GM08714 (cell line): ENCODE measurements around the gene CD93.

Experiments used
- H3K4me3 ChIP-seq: fragments of 200-500 bp; sonication (Bioruptor generic); 2 replicates; pipeline ENCODE4 v1.5.1; 2014; ENCODE audit warnings: mild to moderate bottlenecking, low read length, inconsistent platforms
- ZNF274 ChIP-seq: IDR thresholded peaks from 2 replicates; pipeline ENCODE4 v1.6.1; 2012; ENCODE audit warnings: mild to moderate bottlenecking, low read depth, low read length

Gene CD93, protein sequence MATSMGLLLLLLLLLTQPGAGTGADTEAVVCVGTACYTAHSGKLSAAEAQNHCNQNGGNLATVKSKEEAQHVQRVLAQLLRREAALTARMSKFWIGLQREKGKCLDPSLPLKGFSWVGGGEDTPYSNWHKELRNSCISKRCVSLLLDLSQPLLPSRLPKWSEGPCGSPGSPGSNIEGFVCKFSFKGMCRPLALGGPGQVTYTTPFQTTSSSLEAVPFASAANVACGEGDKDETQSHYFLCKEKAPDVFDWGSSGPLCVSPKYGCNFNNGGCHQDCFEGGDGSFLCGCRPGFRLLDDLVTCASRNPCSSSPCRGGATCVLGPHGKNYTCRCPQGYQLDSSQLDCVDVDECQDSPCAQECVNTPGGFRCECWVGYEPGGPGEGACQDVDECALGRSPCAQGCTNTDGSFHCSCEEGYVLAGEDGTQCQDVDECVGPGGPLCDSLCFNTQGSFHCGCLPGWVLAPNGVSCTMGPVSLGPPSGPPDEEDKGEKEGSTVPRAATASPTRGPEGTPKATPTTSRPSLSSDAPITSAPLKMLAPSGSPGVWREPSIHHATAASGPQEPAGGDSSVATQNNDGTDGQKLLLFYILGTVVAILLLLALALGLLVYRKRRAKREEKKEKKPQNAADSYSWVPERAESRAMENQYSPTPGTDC

DNA sequence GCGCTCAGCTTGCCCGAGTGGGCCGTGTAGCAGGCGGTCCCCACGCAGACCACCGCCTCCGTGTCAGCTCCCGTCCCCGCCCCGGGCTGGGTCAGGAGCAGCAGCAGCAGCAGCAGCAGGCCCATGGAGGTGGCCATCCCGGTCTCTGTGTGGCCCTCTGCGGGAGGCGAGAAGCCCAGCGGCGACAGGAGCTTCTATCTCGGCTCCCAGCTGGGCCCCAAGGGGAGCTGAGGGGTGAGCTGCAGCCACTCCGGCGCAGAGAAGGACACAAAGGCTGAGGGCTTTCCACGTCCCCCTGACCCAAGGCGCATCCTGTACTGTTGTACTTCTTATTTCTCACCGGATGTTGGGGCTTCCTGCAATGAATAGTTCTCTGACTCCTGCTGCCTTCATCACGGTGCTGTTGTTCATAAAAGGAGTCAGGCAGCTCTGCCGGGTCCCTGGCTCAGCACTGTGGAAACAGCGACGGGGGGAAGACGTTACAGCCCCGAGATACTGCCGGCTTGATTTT, at the start of gene CD93:
CD93 (minus strand) TSS at position 269 of the 511 bp plus-strand sequence; CDS start at position 137, 132 bp downstream.
- H3K4me3 ChIP-seq: no peak within 1 kb of the TSS
- TF ChIP-seq ZNF274: no peak

DNA sequence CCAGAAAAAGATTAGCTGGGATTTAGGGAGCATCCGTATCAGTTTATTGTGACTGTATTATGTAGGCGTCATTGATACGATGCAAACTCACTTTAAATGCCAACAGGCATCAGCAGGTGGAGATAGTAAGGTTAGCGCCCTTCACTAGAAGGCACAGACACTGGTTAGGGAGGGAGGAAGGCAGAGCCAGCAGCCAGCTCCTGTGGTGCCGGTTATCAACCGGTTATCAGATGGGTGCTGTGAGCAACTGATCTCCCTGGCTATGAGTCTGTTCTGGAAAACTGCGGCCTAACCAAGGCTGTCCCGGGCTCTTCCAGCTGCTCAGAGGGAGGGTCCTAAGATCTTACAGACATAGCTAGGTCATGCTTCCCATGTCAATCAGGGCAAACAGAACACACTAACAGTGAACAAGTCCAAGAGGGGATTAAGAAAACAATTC, 47.5 kb upstream of the CD93 start:
- no peak for TF ChIP-seq ZNF274
- no peak overlapping the region for H3K4me3 ChIP-seq

DNA sequence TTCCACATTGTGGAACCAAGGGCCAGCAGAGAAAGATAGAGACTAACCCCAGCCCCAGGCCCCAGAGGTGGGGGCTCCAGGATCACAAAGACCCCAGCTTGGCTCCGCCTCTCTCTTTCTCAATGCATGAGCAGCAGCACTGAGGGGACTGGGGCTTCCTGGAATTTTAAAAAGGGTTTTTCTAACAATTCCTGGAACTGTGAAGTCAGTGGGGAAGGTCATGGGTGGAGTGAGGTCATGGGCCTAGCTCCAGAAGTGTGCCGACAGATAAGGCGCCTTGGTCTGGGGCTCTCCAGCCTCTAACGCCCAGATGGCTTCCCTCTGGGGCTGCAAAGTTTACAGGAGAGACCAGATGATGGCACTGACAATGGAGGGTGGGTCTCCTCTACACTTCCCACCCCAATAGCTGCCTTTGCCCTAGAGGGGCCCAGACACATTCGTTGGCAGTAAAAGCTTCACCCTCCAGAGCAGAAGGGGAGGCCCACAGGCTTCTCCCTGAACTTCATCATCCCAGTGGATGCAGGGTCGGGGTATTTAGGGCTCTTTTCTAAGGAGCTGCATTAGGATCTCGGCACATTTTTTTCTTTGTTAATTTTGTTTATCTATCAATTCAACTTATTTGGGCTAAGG, 46.9 kb upstream of the CD93 start:
- no peak for TF ChIP-seq ZNF274
- no peak overlapping the region for H3K4me3 ChIP-seq

DNA sequence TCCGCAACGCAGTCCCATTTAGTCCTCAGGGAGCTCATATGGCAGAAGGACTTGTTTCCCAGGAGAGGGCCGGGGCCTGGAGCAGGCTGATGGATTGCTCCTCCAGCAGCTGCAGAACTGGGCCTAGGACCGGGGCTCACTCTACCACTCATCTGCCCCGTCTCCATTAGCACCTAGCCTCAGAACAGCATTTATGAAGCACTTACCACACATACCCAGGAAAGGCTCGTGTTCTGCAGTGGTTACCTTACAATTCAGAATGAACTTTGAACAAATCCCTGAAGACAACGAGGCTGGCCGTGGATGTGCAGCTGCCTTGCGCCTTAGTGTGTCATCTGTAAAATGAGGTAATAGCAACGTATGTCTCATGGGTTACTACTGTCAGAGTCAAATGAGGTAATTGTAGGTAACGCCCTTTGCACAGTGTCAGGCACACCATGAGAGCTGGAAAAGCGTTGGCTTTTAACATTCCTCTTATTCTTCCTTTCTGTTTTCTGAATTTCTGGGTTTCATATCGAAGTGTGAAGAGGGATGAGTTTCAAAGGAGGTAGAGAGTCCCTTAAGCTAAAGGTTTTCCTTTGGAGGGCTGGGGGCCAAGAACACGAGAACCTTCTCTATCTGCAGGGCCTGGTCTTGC, 46.3 kb upstream of the CD93 start:
- no peak for TF ChIP-seq ZNF274
- no peak overlapping the region for H3K4me3 ChIP-seq

DNA sequence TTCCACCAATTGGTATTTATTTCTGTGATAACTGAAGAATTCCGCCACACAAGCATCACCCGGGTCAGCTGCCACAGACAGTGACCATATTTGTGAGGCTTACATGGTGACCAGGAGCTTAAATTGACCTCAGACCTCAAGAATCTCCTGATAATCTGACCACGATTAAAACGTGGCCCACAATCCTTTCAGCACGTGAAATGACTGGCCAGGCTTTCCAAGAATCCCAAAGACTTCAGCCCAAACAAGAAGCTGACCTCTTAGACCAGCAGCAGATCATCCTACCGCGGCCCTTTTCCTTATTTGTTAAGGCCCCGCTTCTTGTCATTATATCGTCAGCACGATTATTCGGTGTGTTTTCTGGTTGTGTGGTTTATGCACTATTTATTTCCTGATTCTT, 45.6 kb upstream of the CD93 start:
- no peak for TF ChIP-seq ZNF274
- no peak overlapping the region for H3K4me3 ChIP-seq

DNA sequence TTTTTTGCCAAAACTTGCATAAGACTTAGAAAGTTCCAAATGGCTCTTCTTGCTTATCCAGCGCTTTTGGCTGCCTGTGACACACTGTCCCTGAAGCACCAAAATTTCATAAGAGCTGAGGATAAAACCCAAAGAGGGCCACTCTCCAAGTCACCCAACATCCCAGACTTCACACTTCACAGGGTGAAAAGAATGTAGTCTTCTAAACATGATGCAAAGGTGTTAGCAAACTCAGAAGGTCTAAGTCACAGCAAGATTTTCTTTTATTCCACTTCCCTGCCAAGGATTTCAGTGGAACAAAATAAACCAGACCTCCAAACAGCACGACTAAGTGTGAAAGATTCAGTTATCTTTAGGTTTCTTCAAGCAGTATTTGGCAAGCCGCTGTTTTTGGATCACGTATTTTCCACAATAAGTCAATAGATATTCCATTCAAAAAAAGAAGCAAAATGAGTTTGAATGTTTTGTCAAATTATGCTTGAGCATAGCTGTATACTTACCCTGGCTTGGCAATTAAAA, 44.6 kb upstream of the CD93 start:
- no peak overlapping the region for H3K4me3 ChIP-seq
- no peak for TF ChIP-seq ZNF274

DNA sequence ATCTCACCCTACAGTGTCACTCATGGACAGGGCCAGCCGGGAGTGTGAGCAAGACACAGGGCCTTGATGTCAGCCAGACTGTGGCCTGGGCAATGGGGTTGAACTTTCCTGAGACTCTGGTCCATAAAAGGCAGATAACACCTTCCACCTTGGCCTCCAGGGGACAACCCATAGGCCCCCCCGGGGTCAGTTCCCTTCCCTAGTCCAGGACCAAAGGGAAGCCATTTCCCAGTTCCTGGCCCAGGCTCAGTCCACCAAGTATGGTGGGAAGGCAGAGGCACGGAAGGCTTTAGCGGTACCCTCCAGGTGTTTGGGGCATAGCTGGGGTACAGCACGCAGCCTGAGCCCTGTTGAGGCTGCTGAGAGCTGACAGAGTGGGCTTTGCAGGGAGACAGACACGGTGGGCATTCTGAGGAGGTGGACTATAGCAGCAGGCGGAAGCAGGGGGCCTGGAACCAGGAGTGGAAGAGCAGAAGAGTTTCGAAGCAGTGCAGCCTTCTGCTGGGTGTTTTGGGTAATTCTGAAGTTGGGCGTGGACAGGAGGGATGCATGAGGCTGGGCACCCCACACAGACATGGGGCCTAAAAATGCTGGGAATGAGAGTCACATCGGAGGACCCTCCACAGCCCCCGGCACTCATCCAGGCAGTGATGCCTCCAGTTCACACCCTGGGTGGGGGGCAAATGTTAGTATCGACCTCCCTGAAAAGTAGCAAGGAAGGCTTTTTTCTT, 43.9 kb upstream of the CD93 start:
- no peak overlapping the region for H3K4me3 ChIP-seq
- TF ChIP-seq ZNF274: no peak

DNA sequence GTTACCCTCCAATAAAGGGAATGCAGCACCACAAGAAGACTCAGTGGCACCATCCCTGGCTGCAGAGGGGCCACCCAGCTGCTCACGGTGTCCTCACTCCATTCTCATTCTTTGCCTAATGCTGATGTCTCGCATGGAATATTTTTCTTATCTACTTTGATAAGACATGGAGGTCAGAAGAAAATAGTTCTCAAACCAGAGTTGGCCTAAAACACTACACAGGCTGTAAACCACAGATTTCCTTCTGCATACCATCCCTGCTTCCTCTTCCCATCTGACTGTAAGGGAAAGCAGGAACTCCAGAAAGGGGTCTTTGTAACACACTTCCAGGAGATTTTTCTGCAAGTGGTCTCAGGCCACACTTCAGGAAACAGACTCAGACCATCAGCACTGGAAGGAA, 43.1 kb upstream of the CD93 start:
- no peak for TF ChIP-seq ZNF274
- no peak overlapping the region for H3K4me3 ChIP-seq

DNA sequence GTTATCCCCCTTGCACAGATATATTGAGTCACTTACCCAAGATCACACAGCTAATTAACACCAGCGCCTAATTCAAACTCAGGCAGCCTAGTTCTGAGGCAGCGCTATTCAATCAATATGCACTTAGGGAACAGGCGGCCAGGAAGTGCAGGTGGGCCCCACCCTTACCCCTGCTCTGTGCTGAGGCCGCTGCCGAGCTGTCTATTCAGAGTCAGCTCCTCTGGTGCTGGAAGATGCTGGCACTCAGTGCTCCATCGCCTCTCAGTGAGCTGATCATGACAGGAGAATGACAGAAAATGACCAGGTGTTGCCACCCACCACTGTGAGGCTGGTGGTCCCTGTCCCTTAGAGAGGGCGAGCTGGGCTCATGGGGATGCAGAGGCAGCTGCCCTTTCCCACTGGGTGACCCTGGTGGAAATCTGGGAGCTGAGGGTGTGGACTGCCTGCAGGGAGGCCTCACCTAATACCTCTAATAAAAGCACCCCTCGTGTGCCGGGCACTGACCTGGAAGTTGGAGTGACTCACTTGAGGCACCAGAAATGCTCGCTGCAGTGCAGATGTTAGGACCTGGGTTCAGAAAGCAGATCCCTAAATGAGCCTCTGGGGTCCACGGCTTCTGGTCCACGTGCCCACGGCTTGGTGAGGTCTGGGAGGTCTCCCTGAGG, 42.5 kb upstream of the CD93 start:
- no peak for TF ChIP-seq ZNF274
- no peak overlapping the region for H3K4me3 ChIP-seq

DNA sequence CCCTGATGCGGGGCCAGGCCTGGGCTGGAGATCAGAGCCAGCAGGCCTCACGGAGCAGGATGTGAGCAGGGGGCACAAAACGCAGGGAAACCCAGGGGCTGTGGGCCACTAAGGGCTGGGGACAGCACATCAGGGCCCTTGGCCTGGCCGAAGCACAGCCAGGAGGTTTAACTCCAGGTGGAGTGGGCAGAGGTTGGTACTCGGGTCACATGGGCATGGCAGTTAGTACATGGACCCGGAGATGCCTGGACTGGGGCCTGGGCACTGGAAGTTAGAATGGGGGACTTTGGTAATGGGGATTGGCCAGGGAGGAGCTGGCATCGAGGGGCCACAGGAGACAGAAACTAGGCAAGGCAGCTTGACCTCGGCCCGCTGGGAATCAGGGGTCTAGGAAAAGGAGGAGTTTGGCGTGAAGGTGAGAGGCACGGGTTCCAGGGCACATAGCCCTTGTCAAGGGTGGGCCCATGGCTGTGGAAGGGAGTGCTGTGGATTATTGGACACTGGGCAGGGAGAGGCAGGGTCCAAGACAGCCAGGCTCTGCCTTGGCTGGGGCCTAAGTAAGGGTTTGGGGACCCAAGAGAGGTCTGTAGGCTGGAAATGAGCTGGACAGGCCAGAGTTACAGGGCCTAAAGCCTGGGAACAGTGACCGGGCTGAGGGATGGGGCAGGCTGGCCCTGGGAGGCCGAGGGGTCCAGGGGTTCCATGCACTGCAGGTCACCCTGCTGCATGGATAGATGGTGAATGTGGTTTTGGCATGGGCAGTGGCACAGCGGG, 41.6 kb upstream of the CD93 start:
- H3K4me3 ChIP-seq: no peak overlapping the region
- TF ChIP-seq ZNF274: no peak

DNA sequence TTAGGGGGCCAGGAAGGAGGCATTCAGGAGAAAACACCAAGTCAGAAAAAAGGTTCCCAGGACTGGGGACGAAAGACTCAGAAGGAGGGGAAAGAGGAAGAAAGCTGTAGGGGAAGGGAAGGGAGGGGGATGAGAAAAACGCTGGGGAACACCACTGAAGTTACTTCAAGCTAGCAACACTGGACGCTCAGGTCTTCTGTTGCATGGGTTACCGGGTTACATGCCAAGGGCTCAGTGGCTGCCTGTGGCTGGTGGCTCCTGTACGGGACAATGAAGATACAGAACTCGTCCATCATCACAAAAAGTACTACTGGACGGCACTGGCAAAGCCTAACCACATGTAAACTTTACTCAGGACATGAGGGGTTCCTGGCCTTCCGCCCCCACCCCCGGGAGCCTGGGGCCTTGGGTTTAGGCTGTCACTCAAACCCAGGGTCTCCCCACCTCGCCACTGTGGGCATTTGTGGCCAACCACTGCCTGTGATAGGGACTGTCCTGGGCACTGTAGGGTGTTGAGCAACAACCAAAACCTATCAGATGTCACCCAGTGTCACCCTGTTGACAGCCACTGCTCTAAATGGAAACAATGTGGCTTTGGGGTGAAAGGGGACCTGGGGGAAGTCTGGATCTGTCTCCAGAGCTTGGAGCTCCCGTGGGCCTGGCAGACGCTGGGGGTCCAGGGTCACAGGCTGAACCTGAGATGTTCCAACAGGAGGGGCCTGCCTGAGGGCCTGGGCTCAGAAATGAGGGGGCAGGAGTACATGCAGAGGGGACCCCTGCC, 40.3 kb upstream of the CD93 start:
- H3K4me3 ChIP-seq: no peak overlapping the region
- no peak for TF ChIP-seq ZNF274
